GM21619 (cell line): ENCODE results near the gene CA12.

ENCODE experiments used
- ATAC-seq: cut with Tn5 transposase; IDR thresholded peaks from one replicate; pipeline ENCODE4 v1.9.1; 2021; ENCODE audit not compliant: unreplicated experiment

The CA12 gene

DNA sequence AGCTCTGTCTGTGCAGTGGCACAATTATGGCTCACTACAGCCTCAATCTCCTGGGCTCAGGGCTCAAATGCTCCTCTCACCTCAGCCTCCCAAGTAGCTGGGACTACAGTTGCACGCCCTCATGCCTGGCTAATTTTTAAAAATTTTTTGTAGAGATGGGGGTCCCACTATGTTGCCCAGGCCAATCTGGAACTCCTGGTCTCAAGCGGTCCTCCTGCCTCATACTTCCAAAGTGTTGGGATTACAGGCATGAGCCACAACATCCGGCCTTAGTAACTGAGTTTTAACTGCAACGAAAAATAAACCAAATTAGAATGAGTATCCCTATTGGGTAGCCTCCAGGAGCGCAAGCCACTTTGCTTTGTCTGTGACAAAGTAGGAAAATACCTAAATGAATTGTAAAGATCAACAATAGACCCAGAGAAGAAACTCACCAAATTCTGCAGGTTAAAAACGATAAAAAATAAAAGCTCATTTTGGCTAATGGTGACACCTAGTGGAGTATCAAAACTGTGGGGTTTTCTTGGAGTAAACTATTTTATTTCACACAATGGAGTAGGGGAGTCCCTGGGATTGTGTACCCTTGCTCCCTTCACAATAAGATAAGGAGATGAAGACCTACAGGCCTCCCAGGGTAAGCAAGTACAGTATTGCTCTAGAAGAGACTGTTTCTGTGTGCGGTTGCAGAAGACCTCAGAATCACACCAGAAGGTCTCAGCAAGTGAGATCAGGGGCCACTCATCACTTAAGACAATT is 21.0 kb upstream of the CA12 start:
- ATAC-seq = no peak

DNA sequence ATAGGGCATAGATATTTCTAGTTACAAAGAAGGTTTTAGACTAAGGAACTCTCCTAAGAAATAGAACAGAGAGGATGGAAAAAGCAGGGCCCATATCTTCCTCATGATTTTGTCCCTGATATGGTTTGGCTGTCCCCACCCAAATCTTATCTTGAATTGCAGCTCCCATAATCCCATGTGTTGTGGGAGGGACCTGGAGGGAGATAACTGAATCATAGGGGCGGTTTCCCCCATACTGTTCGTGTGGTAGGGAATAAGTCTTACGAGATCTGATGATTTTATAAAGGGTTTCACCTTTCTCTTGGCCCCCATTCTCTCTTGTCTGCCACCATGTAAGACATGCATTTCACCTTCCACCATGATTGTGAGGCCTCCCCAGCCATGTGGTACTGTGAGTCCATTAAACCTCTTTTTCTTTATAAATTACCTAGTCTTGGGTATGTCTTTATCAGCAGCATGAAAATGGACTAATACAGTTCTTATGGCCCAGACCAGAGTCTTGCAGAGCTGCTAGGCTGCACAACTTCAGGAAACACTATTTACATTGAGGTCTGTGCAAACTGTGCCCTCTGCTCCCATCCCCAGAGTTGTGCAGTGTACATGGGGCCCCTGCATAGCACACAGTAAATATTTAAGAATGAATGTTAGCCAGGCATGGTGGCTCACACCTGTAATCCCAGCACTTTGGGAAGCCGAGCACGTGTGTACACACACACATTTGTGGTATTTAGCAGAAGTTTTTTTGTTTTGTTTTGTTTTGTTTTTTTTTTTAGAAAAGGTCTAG is 20.3 kb upstream of the CA12 start:
- no peak for ATAC-seq

DNA sequence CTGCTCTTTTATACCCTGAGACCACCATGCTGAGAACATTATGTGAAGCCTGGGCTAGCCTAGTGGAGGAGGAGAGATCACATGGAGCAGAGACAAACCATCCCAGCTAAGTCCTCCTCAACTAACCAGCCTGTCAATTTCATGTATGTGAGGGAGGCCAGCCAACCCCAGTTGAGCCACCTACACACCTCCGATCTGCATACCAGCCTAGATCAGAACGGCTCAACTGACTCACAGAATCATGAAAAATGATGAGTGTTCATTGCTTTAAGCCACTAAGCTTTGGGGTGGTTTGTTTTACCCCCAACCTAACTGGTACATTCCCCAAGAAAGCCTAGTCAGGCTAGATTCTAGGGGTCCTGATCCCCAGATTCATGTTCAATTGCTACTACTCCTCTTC is 19.4 kb upstream of the CA12 start:
- ATAC-seq = no peak

DNA sequence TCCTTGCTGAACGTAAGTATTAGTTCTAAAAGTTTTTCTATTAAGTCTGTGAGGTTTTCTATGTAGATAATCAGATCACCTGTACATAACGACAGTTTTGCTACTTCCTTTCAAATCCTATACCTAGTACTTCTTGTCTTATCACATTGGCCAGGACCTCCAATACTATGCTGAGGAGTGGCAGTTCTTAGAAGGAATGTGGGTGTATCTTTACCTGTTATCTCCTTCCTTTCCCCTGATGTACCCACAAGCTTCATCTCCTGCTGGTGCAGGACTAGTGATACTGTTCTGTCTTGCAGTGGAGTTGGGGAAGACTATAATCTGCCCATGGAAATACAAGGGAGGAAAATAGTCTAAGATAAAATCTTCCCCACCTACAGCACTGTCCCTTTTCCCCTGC is 16.8 kb upstream of the CA12 start:
- no peak for ATAC-seq

DNA sequence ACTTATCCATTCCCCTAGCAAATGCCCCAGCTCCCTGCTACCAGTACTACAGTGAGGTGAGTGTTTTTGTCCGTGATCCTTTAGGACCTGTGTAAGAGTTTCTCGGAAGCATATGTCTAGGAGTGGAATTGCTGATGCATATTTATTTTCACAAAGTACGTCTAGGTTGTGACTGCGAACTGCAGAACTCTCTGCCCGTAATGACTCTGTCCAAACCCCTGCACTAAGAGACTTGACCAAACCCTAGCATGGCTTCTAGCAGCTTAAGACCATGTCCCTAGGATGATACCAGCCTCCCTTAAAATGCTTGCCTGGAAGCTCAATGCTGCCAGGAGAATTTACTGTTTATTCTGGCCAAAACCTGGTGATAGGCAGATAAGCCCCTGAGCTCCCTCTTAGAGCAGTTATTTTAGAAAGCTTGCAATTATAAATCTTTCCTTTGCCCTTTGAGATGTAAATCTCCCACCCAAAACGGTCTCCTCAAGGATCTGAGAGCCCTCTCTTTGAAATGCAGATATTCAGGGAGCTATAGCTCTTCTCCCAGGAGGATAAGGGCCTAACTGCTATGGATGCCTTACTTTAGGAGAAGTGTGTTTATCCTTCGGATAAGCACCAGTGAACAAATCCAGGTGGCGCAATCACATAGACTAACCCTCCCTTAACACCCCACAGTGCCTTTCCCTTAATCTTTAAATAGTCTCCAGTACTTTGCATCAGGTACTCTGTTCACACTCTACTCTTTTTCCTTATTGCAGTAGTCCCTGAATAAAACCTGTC is 14.7 kb upstream of the CA12 start:
- ATAC-seq = no peak

DNA sequence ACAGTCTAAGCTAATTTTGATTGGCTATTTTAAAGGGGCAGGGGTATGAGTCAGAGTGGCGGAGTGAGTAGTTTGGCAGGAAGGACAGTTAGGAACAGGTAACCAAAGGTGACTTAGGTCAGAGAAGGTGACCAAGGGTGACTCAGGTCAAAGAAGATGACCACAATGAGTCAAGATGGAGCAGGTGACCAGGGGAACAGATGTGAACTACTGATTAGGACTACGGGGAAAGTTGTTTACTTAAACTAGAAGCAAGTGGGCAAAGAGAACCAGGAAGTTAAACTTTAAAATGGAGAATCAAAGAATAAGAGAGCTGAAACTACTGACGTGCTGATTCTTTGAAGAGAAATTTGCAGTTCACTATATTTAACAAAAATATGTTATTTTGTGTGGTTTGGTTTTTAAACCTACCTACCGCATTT is 14.1 kb upstream of the CA12 start:
- ATAC-seq = no peak

DNA sequence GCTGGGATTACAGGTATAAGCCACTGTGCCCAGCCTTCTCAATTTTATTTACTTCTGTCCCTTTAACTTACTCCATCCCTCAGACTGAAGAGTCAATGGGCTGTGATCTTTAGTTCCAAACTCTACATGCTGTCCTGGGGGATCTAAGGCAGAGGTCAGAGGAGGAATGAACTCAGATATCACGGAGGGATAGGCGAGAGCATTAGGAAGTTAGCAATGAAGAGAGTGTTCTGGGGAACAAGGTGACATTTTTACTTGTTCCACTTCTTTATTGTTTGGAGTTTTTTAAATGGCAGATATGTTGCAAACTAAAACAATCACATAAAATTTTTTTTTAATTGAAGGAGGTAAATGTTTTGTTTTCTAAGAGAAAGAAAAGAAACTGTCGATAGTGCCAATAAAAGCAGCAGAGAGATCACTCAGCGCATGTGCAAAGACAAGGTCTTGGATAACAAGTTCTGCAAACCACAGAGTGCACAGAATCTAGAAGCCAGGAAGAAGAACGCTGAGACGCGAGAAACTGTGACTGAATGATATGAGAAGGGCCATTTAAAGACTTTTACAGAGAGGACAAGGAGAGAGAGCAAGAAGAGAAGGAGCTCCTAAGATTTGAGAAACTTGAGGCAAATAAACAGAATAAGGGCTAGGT is 10.8 kb upstream of the CA12 start:
- no peak for ATAC-seq

DNA sequence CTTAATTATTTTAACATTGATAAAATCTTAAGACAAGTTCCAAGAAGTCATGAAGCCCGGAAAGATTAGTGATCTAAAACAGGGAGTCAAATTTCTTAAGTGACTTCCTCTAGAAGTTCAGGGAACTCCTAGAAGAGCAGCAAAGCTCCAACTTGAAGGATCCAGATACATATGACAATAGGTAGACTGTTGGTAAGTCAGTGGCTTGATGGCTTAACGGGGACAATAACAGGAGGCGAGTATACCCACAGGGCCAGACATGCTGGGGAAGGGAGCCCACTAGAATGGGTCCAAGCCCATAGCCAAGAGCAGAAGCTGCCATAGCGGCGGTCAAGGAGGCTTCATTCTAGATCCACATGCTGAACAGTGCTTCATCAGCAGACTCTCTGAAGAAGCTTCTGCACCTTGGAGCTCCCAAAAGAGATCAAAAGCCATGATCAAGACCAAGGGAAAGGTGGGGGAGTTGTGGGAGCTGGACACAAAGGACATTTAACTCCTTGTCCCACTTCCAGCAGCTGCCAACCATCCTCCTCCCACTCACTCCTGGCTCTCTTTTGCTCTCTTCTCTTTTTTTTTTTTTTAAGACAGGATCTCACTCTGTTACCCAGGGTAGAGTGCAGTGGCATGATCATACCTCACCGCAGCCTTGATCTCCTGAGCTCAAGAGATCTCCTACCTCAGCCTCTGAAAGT is 10.2 kb upstream of the CA12 start:
- ATAC-seq = no peak

DNA sequence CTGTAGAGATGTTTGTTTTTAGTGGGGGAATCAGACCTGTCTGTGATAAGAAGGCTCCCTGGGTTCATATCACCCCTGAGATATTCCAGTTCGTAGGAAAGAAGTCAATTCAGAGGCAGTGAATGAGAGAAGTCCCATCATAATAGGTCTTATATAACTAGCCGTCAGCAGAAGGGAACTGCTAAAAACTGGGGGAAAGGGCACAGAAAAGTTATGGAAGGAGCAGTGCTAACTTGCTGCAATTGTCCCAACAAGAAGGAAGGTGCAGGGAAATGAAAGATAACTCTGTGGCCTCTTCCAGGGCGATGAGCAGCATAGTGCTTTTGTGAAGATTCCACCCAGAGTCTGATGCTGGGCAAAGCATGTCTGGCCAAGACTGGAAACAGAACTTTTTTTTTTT is 9.0 kb upstream of the CA12 start:
- ATAC-seq = no peak

DNA sequence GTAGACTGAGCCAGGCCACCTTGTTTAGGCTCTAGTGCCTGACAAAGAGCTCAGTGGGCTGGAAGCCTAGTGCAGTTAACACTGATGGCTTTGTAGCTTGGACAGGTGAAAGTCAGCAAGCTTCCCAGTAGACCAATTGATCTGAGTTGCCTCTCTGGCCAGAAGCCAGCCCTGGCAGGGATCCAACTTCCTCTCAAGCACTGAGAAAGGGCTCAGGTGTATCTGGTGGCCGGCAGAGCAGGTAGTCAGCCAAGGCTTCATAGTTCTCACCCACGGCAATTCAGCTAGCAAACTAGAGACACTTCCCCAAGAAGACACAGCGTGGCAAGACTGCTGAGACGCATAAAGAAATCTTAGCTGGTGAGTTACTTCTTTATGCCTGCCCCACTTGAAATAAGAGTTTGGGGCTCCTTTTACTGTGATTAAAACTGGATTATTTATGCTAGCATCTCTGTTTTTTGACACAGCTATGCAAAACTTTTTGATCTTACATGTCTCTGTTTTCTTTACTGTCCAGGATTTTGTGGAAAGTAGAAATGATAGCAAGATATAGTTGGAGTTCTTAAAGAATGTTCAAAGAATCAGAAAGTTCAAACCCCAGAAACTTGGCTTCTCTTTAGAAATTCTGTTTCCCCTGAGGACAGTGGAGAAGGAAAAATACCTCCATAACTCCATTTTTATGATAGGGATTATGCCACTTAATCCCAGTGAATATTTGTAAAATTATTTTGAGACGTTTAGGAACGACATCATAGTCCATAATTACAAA is 8.4 kb upstream of the CA12 start:
- ATAC-seq = no peak

DNA sequence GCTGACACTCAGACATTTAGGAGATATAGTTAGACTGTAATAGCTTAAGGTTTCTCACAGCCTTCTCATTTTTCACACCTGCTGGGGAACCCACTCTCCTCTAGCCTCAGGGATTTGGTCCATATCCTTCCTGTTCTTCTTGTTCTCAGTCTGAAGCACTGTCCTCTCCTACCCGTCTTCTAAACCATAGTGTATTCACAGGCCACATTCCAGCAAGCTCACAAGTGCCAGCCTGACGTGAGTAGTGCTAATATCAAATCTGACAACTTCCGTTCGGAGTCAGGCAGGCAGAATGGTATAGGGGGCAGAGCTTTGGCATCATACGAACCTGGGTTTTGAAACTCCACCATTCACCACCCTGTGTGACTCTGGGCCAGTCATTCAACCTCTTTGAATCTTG is 6.9 kb upstream of the CA12 start:
- ATAC-seq = no peak

DNA sequence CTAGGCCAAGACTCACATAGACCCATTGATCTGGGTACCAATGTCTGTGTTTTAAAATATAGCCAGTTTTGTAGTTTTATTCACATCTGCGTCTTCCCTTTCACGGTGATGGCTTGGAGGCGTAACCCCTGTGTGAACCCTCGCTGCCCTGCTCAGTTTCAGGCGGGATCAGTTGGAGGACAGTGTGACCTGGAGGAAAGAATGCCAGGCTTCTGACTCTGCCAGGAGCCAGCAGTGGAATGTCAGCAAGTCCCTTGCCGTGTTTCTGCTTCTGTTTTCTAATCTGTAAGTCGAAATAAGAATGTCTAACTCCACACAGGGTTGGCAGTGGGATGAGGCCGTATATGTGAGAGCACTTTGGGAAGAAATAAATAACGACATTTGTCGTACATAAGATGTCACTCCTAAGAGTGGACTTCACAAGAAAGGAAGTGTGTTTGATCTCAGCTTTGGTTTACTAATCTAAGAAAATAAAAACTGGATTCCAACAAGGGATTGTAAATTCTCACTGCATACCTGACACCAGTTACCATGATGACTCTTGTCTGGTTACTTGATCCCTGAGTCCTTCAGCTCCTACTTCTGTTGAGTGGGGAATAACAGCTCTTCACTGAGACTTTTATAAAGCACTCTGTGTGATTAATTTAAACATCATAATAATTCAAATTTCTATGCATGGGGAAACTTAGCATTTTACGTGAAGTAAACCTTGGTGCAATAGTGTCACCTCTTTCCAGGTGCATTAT is 6.3 kb upstream of the CA12 start:
- no peak for ATAC-seq

DNA sequence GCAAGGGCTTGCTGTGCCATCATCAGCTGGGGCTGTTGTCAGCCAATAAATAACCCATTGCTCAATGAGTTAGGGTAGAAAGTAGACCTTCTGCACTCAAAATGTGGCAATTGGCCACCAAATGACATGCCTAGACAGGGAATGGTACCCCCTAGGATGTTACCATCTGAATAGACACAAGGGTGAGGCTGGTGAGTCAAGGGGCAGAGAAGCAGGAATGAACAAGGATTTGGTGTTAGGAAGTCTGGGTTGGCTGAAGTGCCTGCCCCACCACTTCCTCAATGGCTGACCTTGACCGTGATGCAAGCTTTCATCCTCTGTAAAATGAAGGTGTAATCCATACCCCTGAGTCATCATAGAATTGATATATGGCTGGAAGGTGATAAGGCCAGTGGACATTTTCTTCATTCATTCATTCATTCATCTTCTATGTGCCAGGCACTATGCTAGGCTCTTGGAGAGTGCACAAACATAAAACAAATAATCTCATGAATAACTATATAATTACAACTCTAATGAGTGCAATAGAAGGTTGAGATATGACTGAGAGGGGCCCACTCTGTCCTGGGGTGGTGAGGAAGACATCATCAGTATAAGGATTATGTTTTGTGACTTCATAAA is 4.4 kb upstream of the CA12 start:
- no peak for ATAC-seq

DNA sequence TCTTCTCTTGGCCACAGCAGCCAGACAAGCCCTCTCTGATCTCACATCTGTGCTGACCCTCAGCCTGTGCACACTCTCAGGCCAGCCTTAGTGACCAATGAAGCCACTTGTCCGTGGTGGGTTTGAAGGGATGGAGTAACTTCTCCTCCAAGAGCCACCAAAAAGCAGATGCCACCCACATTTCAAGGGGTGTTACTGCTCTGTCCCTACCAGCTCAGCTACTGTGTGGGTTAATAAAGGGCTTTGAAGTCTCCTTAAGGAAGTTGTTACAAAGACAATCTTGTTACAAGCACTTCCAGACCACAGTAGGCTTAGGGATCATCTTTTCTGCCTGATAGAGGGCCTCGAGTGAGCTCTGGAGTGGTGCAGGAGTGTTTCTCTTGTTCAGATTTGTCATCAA is 3.3 kb upstream of the CA12 start:
- no peak for ATAC-seq

DNA sequence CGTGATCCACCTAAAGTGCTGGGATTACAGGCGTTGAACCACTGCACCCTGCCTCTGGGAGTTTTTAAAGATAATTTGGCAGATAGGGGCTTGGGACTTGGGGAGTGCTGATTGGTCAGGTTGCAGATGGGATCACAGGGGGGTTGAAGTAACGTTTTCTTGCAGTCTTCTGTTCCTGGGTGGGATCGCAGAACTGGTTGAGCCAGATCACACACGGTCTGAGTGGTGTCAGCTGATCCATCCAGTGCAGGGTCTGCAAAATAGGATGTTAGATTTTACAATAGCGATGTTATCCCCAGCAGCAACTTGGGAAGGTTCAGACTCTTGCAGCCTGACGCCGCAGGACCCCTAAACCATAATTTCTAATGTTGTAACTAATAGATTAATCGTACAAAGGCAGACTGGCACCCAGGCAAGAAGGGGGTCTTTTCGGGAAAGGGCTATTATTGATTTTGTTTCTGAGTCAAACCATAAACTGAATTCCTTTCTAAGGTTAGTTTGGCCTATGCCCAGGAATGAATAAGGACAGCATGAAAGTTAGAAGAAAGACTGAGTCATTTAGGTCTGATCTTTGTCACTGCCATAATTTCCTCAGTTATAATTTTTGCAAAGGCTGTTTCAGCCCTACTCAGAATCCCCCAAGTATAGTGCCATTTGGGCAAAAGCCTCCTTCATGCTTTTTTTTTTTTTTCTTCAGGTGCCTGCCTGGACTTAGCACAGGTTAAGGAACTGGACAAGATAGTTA is 1.5 kb upstream of the CA12 start:
- ATAC-seq = no peak

DNA sequence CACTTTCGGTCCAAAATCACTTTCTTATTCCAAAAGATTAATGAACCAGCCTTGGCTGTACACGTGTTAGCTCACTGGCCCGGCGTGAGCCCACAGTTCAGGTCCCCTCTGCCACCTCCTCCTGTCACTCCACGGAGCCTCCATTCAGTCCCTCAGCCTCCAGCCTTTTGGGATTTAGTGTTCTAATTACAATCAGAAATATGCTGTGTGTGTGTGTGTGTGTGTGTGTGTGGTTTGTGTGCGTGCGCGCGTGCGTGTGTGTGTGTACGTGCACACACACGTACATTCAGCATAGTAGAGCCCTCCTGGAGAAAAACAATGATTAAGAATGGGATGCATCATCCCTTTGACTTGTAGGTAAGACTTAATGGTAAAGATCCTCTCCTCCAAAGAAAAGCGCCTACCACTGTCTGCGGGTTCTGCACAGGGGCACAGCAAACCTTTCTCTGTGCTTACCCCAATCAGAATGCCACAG is 801 bp downstream of the CA12 start:
- ATAC-seq = no peak

DNA sequence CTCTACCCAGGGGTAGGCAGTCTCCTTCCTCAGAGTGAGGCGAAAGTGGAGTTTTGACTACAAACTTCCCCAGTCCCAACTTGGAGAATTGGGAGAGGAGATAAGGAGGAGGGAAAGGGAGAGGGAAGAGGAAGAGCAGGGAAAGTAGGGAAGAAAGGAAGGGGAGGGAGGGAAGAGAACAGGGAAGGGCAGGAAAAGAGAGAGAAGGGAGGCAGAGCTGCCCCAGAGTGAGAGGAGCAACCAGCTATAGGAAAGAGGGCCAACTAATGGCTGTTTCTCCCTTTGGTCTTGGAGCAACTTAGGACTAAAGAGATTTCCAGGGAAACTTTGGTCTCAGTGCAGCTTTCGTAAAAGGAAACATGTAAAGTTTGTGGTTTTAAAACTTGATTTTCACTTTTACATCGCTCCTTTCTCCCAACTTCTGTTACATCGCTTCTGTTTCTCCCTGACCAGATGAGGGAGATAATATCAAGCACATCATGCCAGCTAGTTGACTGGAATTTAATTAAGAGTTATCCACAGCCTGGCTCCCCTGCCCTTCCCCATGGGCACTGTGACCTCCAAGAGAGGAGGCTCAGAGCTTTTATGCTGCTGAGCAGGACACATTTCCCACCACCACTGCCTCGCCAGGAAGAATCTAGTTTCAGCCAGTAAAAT is 1.4 kb downstream of the CA12 start:
- no peak for ATAC-seq
